Liver (tissue), 9 donors: ENCODE results near the gene FBXW11. TPM values are rescaled to one million over a fixed set of nuclear protein-coding genes. Genes with fewer than 3 reads are reported as not detected.

Source experiments
- DNase-seq: peaks from one replicate; pipeline ENCODE4 v3.0.0-alpha.2; 2017; ENCODE audit warnings: low spot score
- H3K27ac ChIP-seq, 2 donors: one replicate each; pipeline ENCODE4 v1.7.0; 2013; ENCODE audit warnings: inconsistent platforms in 2 of 2, low read length in 2 of 2, control low read depth in 1 of 2, low read depth in 1 of 2, mild to moderate bottlenecking in 1 of 2
- H3K27me3 ChIP-seq, 4 donors: one replicate each; pipeline versions ENCODE4 v1.6.1 to v1.7.0; 2013; ENCODE audit warnings: low read length in 3 of 4, inconsistent platforms in 1 of 4, mild to moderate bottlenecking in 1 of 4, moderate library complexity in 1 of 4; ENCODE audit not compliant: control insufficient read depth in 4 of 4, insufficient read depth in 4 of 4
- H3K36me3 ChIP-seq, 4 donors: one replicate each; pipeline versions ENCODE4 v1.6.1 to v1.7.0; 2013; ENCODE audit warnings: low read length in 3 of 4, mild to moderate bottlenecking in 3 of 4, low read depth in 1 of 4, moderate library complexity in 1 of 4; ENCODE audit not compliant: control insufficient read depth in 4 of 4, insufficient read depth in 3 of 4
- H3K4me1 ChIP-seq, 4 donors: one replicate each; pipeline versions ENCODE4 v1.6.1 to v1.7.0; 2013; ENCODE audit warnings: low read length in 3 of 4, mild to moderate bottlenecking in 3 of 4, moderate library complexity in 1 of 4; ENCODE audit not compliant: control insufficient read depth in 4 of 4, insufficient read depth in 4 of 4
- H3K4me3 ChIP-seq, 3 donors: one replicate each; pipeline versions ENCODE4 v1.6.1 to v1.7.0; 2013; ENCODE audit warnings: low read length in 3 of 3, control low read depth in 1 of 3, low read depth in 1 of 3, mild to moderate bottlenecking in 1 of 3
- H3K9ac ChIP-seq, 2 donors: one replicate each; pipeline ENCODE4 v1.7.0; 2013; ENCODE audit warnings: low read length in 2 of 2, mild to moderate bottlenecking in 2 of 2, moderate library complexity in 2 of 2, control low read depth in 1 of 2, low read depth in 1 of 2
- H3K9me3 ChIP-seq, 4 donors: one replicate each; pipeline versions ENCODE4 v1.6.1 to v1.7.0; 2013; ENCODE audit warnings: low read length in 3 of 4; ENCODE audit not compliant: control insufficient read depth in 4 of 4
- ATF3 ChIP-seq: IDR thresholded peaks from 2 replicates; pipeline ENCODE4 v1.6.1; 2016; ENCODE audit warnings: antibody characterized with exemption
- CTCF ChIP-seq: fragments of 150-350 bp; IDR thresholded peaks from 2 replicates; pipeline ENCODE4 v1.5.1; 2017; ENCODE audit warnings: improper control_type of control experiment, low read depth, low read length; ENCODE audit not compliant: missing input control
- EGR1 ChIP-seq, 2 donors: IDR thresholded peaks; 2 replicates each; pipeline ENCODE4 v1.6.1; 2016 to 2018; ENCODE audit warnings: antibody characterized with exemption in 2 of 2, low read depth in 2 of 2
- FOXA1 ChIP-seq: IDR thresholded peaks from 2 replicates; pipeline ENCODE4 v1.6.1; 2016; ENCODE audit warnings: antibody characterized with exemption
- GABPA ChIP-seq, 2 donors: IDR thresholded peaks in 1 of 2; conservative IDR thresholded peaks in 1 of 2; 2 replicates each; pipeline ENCODE4 v1.6.1; 2016; ENCODE audit warnings: antibody characterized with exemption in 2 of 2, mild to moderate bottlenecking in 1 of 2, moderate library complexity in 1 of 2
- HNF4A ChIP-seq, 2 donors: conservative IDR thresholded peaks; 2 replicates each; pipeline ENCODE4 v1.6.1; 2016; ENCODE audit warnings: antibody characterized with exemption in 2 of 2, mild to moderate bottlenecking in 2 of 2
- HNF4G ChIP-seq: IDR thresholded peaks from 2 replicates; pipeline ENCODE4 v1.6.1; 2016; ENCODE audit warnings: antibody characterized with exemption
- JUND ChIP-seq, 2 donors: IDR thresholded peaks; 2 replicates each; pipeline ENCODE4 v1.6.1; 2016; ENCODE audit warnings: antibody characterized with exemption in 2 of 2
- NR2F2 ChIP-seq: IDR thresholded peaks from 2 replicates; pipeline ENCODE4 v1.6.1; 2016; ENCODE audit warnings: antibody characterized with exemption
- RAD21 ChIP-seq, 2 donors: IDR thresholded peaks; 2 replicates each; pipeline ENCODE4 v1.6.1; 2016; ENCODE audit warnings: antibody characterized with exemption in 2 of 2, mild to moderate bottlenecking in 2 of 2
- REST ChIP-seq: IDR thresholded peaks from 2 replicates; pipeline ENCODE4 v1.6.1; 2016; ENCODE audit warnings: antibody characterized with exemption, mild to moderate bottlenecking
- RXRA ChIP-seq, 2 donors: IDR thresholded peaks; 2 replicates each; pipeline ENCODE4 v1.6.1; 2017 to 2018; ENCODE audit warnings: antibody characterized with exemption in 2 of 2, mild to moderate bottlenecking in 1 of 2
- ZBTB33 ChIP-seq: IDR thresholded peaks from 2 replicates; pipeline ENCODE4 v1.6.1; 2016; ENCODE audit warnings: antibody characterized with exemption
- WGBS: extraction: QIAGEN DNeasy Blood & Tissue Kit; methylation state at CpG from one replicate; pipeline ENCODE4 v1.1.7; 2013; 5-methylcytosine and 5-hydroxymethylcytosine counted together
- polyA plus RNA-seq, 2 donors: library from polyadenylated mRNA; stranded (reverse) in 1 of 2; unstranded in 1 of 2; fragments of 200-250 nt in 1 of 2; fragments of >200 nt in 1 of 2; fragmentation: Nextera tagmentation in 1 of 2; extraction: Ambion mirVana in 1 of 2; gene quantifications; one replicate each; pipeline versions ENCODE4 v1.2.1 to v1.2.3, GENCODE V29; 2013 to 2015
- total RNA-seq, 2 donors: library from RNA; depleted of rRNA; stranded (reverse); fragments of >200 nt; gene quantifications; one replicate each; pipeline ENCODE4 v1.2.3, GENCODE V29; 2014
- donor health status: healthy.
- donor health status: healthy.
- donor health status: healthy.
- donor health status: healthy.
- donor health status: healthy.

Gene FBXW11
- total and polyA plus RNA-seq, 4 donors = 11.2 to 37.5 (median 22.0) TPM

- TF ChIP-seq ZBTB33 (no peak), GABPA (IDR thresholded peaks at IDR 0.05 in 1 of 2, conservative IDR thresholded peaks at IDR 0.05 in 1 of 2) (no peak), HNF4G (no peak), EGR1 (IDR thresholded peaks at IDR 0.05; ENCODE audit: low read depth in 2 of 2) (no peak), FOXA1 (no peak), ATF3 (no peak)
These were observed 106.6 kb downstream of the FBXW11 start (continued) for GRCh38 chr5:171899792-171900191.

- no peak overlapping the region for H3K4me3 ChIP-seq
- no peaks in the 10 kb centered on the region for H3K9me3 ChIP-seq
- DNase-seq = no peak
- no peak overlapping the region for H3K9ac ChIP-seq
- H3K4me1 ChIP-seq = peaks cover 0 to 1% (median 0%) of the 10 kb centered on the region in 4 donors
- no peaks in the 10 kb centered on the region for H3K27me3 ChIP-seq
- WGBS = 84% methylated on average over 1 of the region's 1 CpG
- TF ChIP-seq RAD21 (IDR thresholded peaks at IDR 0.05) (no peak), FOXA1 (no peak), RXRA (IDR thresholded peaks at IDR 0.05) (no peak), REST (no peak), EGR1 (IDR thresholded peaks at IDR 0.05; ENCODE audit: low read depth in 2 of 2) (no peak), NR2F2 (no peak), HNF4A (conservative IDR thresholded peaks at IDR 0.05) (no peak), CTCF (no peak), JUND (IDR thresholded peaks at IDR 0.05) (no peak), ATF3 (no peak), ZBTB33 (no peak)
- peaks cover 0 to 7% (median 2%) of the 10 kb centered on the region in 4 donors for H3K36me3 ChIP-seq
- no peak overlapping the region for H3K27ac ChIP-seq
These were observed 107.6 kb downstream of the FBXW11 start for GRCh38 chr5:171898879-171899278.
